M059J (cell line): ENCODE results near the gene CNTNAP2. TPM values are rescaled to one million over a fixed set of nuclear protein-coding genes. Genes with fewer than 3 reads are reported as not detected.
"Not testable (repeated sequence)": the region's sequence is repeated elsewhere in the genome, so short reads cannot be mapped to it uniquely, and the experiment has no call there.

Experiments used
- DNase-seq: peaks from one replicate; pipeline ENCODE4 v3.0.0-alpha.2; 2012; ENCODE audit warnings: low read depth
- total RNA-seq: library from RNA; depleted of rRNA; stranded (reverse); fragments of >200 nt; shearing (Covaris generic); gene quantifications from 2 replicates; pipeline ENCODE4 v1.2.3, GENCODE V29; 2014

Gene CNTNAP2
- total RNA-seq, 1 experiment from 2014 or later, result not detected

DNA sequence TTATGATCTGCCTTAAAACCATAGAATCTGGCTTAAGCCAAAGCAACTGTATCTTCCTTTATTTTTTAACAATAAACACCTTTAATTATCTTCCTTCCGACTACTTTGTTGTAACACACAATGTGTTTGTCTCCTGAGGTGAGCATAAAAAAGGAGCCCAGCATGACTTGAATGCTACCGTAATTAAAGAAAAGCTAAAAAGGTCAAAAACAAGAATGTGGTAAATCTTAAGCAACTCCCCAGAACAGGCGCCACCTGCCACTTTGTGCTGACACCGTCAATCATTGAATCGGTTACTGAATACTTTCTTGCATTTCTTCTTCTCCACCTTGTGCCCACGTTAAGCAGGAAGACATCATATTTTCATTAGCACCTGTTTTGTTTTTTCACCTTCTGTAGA lies 1904.1 kb downstream of the CNTNAP2 start:
- no peak for DNase-seq

- no peak for DNase-seq
Observed at GRCh38 chr7:148021507-148022045, 1905.0 kb downstream of the CNTNAP2 start.

DNA sequence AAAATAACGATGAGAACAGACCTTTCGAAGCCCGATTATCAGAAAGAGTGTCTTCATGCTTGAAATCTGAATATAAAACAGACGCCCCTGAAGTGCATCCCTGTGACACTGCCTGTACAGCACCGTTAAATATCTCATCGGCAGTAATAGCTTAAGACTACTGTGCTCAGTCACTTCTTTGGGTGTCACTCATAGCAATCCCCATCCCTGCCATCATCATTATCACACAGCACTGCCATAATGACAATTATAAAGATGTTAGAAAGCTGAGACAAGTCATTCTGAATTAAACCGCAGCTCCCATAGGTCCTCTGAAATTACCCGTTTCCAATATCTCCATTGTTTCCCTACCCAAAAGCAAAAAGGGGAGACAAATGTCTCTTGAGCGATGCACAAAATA lies 1906.2 kb downstream of the CNTNAP2 start:
- no peak for DNase-seq

DNA sequence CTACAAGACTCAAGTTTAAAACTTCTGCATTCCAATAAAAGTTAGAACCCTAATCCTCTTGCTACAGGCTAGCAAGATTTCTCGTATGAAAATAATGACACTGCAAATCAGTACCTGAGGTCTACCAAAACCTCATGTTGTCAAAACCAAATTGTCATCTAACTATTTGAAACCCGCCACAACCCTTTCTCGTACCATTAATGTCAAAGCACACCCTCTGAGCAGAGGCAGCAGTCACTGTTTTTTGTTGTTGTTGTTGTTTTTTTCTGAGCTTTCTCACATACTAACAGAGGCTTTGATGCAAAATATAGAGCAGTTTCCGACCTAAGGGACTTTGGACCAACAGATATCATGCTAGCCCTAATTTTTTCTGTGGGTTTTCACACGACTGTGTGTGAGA lies 1910.1 kb downstream of the CNTNAP2 start:
- DNase-seq, result no peak

DNA sequence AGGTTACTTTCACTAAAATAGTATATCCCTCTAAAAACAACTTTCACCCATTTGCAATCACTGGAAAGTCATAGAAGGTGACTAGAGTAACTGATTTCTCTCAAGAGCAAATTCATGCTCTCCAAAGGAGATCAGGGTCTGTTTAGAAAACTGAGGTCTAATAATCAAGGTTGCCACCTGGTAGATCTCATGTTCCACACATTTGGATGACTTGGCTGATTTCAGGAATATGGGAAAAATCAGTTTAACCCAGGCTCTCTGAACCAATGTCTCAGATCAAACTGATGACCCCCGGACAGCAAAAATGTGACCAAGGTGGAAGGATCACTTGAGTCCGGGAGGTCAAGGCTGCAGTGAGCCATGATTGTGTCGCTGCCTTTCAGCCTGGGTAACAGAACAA lies 1911.6 kb downstream of the CNTNAP2 start:
- DNase-seq, result no peak

- DNase-seq, result no peak
Observed at GRCh38 chr7:148031019-148031418, 1914.4 kb downstream of the CNTNAP2 start.

GRCh38 chr7:148031811-148032210 lies 1915.2 kb downstream of the CNTNAP2 start:
- DNase-seq, result no peak

GRCh38 chr7:148035950-148036349 lies 1919.3 kb downstream of the CNTNAP2 start:
- DNase-seq, result no peak

DNA sequence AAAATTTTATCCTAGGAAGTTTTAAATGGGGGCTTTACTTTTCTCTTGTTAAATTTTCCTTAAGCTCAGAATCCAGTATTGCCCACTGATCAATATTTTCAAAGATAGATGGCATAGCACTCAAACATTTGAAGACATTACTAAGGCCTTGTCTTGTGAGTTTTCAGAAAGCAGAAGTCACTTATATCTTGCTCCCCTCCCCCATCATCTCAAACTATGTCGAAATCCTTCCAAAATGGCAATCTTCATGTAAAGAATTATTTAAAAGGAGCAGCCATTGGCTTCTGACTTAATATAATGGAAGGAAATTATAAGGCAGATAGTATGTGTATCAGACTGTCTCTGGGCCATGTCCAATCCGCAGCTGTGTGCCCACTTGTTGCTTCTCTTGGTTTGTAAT lies 1920.4 kb downstream of the CNTNAP2 start:
- no peak for DNase-seq

- no peak for DNase-seq
Observed at GRCh38 chr7:148041156-148041555, 1924.6 kb downstream of the CNTNAP2 start.

- no peak for DNase-seq
Observed at GRCh38 chr7:148042935-148043631, 1926.5 kb downstream of the CNTNAP2 start.

GRCh38 chr7:148044173-148044572 lies 1927.6 kb downstream of the CNTNAP2 start:
- DNase-seq, result no peak

DNA sequence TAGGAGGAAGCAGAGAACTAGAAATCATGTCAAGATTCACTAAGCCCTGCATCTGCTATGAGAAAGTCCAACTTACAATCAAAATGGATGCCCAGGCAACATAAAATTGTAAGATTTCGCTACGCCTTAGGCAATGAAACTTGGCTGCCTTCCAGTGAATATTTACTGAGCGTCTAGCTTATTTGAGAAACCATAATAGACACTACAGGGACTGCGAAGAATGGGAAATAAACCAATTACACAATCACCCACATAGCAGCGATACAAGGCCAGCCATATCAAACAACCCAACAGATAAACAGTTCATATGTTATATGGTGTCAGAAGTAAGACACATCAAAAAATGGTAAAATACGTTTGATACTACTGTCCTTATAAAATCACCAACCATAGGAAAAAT lies 1928.9 kb downstream of the CNTNAP2 start:
- DNase-seq, result no peak

DNA sequence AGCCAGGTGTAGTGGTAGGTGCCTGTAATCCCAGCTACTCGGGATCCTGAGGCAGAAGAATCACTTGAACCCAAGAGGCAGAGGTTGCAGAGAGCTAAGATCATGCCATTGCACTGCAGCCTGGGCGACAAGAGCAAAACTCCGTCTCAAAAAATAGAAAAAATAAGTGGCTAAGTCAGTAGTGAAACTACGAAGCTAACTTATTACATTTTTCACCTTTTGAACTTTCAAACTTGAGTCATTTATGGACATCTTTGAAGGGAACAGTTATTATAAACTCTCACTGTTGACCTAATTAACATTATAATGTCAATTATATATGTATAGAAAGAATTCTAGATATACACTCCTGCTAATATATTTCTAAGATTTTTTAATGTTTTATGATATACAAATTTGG lies 1932.5 kb downstream of the CNTNAP2 start:
- DNase-seq, result no peak

DNA sequence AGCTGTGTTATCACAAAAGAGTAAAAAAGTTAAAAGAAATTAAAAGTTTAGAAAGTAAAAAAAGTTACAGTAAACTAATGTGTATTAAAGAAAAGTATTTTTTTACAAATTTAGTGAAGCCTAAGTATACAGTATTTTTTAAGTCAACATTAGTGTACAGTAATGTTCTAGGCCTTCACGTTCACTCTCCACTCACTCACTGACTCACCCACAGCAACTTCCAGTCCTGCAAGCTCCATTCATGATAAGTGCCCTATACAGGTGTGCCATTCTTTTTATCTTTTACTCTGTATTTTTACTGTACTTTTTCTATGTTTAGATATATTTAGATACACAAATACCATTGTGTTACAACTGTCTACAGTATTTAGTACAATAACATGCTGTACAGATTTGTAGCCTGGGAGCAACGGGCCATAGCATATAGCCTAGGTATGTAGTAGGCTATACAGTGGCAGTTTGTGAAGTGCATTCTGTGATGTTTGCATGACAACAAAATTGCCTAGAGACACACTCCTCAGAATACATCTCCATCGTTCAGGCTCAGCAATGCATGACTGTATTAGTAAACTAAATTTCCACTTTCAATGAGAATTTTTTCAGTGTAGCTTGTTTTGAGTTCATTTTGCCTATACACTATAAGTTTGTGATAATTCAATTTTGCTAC lies 1934.0 kb downstream of the CNTNAP2 start:
- no peak for DNase-seq

DNA sequence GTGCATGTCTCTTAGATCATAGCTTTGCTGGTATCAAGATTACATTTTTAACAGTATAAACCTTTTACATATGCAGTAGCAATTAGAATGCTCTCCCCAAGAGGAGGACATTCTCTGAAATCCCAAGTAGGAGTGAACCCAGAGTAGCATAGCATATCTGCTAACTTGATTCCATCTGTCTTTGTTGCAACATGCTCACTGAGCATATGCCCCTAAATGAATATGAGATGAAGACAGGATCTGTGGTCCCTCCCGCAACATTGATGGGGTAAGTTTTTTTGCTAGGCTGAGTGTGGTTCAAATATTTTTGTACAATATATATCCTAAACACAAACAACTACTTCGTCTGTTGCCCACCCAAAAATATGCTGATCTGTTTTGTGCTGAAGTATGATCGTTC lies 1939.8 kb downstream of the CNTNAP2 start:
- no peak for DNase-seq

DNA sequence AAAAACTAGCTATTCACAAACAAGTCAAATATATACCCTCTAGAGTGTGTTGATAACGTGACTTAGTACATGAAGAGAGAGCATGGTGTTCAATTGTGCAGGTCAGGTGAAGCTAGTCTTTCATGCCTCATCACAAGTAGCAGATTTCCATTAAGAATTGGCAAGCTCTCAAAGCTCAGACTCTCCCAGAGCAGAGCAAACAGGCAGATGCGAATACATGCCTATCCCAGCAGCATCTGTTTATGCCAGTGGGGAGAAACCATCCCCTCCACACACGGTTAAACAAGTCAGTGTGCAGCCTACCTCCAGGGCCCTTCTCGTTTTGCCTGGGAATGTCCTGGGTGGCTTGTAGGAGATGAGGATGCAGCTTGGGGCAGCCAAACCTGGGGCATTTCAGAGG lies 1941.5 kb downstream of the CNTNAP2 start:
- no peak for DNase-seq

- no peak for DNase-seq
Observed at GRCh38 chr7:148058753-148059152, 1942.2 kb downstream of the CNTNAP2 start.

DNA sequence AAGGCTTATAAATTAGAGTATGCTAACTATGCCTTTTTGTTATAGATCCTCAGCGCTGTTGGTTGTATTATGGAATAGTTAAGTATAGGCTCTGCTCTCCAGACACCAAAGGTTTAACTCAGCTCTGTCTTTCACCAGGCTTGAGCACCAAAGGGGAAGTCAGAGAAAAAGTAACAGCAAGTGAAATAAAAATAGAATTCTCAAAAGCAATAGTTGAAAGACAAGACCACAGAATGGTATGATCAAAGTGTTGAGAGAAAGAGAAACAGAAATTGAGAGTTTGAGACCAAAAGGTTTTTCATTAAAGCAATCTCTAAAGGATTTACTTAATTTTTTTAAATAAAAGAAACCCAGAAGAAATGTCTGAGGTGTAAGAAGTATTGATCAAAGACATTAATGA lies 1944.1 kb downstream of the CNTNAP2 start:
- no peak for DNase-seq

GRCh38 chr7:148078111-148078510 lies 1961.5 kb downstream of the CNTNAP2 start:
- not testable (repeated sequence) for DNase-seq

- no peak for DNase-seq
Observed at GRCh38 chr7:148079206-148080080, 1962.8 kb downstream of the CNTNAP2 start.

DNA sequence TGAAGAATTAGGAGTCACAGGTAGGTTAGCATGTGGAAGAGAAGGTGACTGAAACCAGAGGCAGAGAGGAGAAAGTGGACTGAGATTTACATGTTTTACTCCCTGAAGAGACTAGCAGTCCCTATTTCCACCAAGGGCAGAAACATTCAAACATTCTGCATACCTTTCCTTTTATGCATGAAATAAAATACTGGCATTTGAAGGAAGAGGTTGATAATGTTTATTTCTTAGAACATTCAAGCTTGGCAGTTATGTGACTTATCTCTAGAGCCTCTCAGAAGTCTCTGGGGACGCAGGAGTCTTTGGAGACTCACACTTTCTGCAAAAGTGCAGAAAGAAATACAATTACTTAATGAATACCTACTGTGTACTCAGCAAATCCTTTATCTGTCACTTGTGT lies 1966.8 kb downstream of the CNTNAP2 start:
- no peak for DNase-seq
